B cell (primary cell): ENCODE results near the gene PTPN20.
"Not testable (repeated sequence)": the region's sequence is repeated elsewhere in the genome, so short reads cannot be mapped to it uniquely, and the experiment has no call there.

ENCODE experiments used
- CTCF ChIP-seq: fragments of 200-600 bp; IDR thresholded peaks from one replicate; pipeline ENCODE4 v1.8.0; 2022; ENCODE audit warnings: antibody characterized with exemption, mild to moderate bottlenecking
- EZH2 ChIP-seq: IDR thresholded peaks from 2 replicates; pipeline ENCODE4 v1.6.1; 2012; ENCODE audit warnings: borderline replicate concordance, low read depth, mild to moderate bottlenecking, moderate library complexity, low read length; ENCODE audit not compliant: insufficient read depth, poor library complexity, severe bottlenecking

- not testable (repeated sequence) for TF ChIP-seq EZH2, CTCF
These were observed 13.9 kb downstream of the PTPN20 start for GRCh38 chr10:46925156-46925555.
